Astrocyte (in vitro differentiated cells and primary cell): Measurements from ENCODE around the gene LHFPL2.

ENCODE experiments used
- CTCF ChIP-seq: IDR thresholded peaks from 2 replicates; pipeline ENCODE4 v1.5.1; 2011; ENCODE audit warnings: low read depth, mild to moderate bottlenecking, inconsistent platforms, low read length, moderate library complexity; ENCODE audit not compliant: insufficient read depth
- EZH2 ChIP-seq: IDR thresholded peaks from 2 replicates; pipeline ENCODE4 v1.6.1; 2012; ENCODE audit warnings: mild to moderate bottlenecking, low read length, inconsistent platforms; ENCODE audit not compliant: insufficient read depth

- TF ChIP-seq CTCF (peak; percentile 5), EZH2 (peak; percentile 24)
These were observed 138.4 kb downstream of the LHFPL2 start for GRCh38 chr5:78509884-78510769.
